H9 (cell line): Measurements from ENCODE around the gene CTXN3. TPM values are rescaled to one million over a fixed set of nuclear protein-coding genes. Genes with fewer than 3 reads are reported as not detected.

Experiments
- DNase-seq: peaks from one replicate; pipeline ENCODE4 v3.0.0-alpha.2; 2017
- H2AFZ ChIP-seq: one replicate; pipeline ENCODE4 v1.6.1; 2013; ENCODE audit warnings: mild to moderate bottlenecking, low read length, control low read depth, moderate library complexity
- H2AK5ac ChIP-seq: 2 replicates; pipeline ENCODE4 v1.6.1; 2013; ENCODE audit warnings: low read length, control low read depth, mixed read lengths; ENCODE audit not compliant: insufficient read length
- H2BK120ac ChIP-seq: one replicate; pipeline ENCODE4 v1.6.1; 2013; ENCODE audit warnings: low read depth, mild to moderate bottlenecking, low read length, control low read depth, inconsistent platforms; ENCODE audit not compliant: poor library complexity, severe bottlenecking
- H2BK12ac ChIP-seq: 2 replicates; pipeline ENCODE4 v1.6.1; 2013; ENCODE audit warnings: low read length, control low read depth, mixed read lengths, low read depth; ENCODE audit not compliant: insufficient read length
- H2BK15ac ChIP-seq: 2 replicates; pipeline ENCODE4 v1.6.1; 2013; ENCODE audit warnings: low read depth, low read length, control low read depth
- H2BK20ac ChIP-seq: one replicate; pipeline ENCODE4 v1.6.1; 2013; ENCODE audit warnings: low read depth, mild to moderate bottlenecking, low read length, control low read depth, inconsistent platforms; ENCODE audit not compliant: poor library complexity, severe bottlenecking
- H2BK5ac ChIP-seq: 2 replicates; pipeline ENCODE4 v1.6.1; 2013; ENCODE audit warnings: low read length, control low read depth, mixed read lengths; ENCODE audit not compliant: insufficient read length
- H3K14ac ChIP-seq: 2 replicates; pipeline ENCODE4 v1.6.1; 2013; ENCODE audit warnings: low read length, control low read depth; ENCODE audit not compliant: insufficient read depth
- H3K18ac ChIP-seq: 2 replicates; pipeline ENCODE4 v1.6.1; 2013; ENCODE audit warnings: low read depth, mild to moderate bottlenecking, mixed read lengths, low read length, control low read depth; ENCODE audit not compliant: insufficient read length
- H3K23ac ChIP-seq: 2 replicates; pipeline ENCODE4 v1.6.1; 2013; ENCODE audit warnings: low read length, control low read depth, mixed read lengths, low read depth; ENCODE audit not compliant: insufficient read length
- H3K23me2 ChIP-seq: 2 replicates; pipeline ENCODE4 v1.6.1; 2013; ENCODE audit warnings: low read depth, mild to moderate bottlenecking, mixed read lengths, low read length, control low read depth; ENCODE audit not compliant: insufficient read length, poor library complexity, severe bottlenecking
- H3K27ac ChIP-seq: 2 replicates; pipeline ENCODE4 v1.5.1; 2013; ENCODE audit warnings: low read length, control low read depth, mixed read lengths, low read depth; ENCODE audit not compliant: insufficient read length
- H3K27me3 ChIP-seq: 2 replicates; pipeline ENCODE4 v1.6.1; 2013; ENCODE audit warnings: low read length, control low read depth, inconsistent platforms; ENCODE audit not compliant: insufficient read depth
- H3K4ac ChIP-seq: 2 replicates; pipeline ENCODE4 v1.6.1; 2013; ENCODE audit warnings: low read depth, mild to moderate bottlenecking, control low read depth, inconsistent platforms, low read length, moderate library complexity
- H3K4me1 ChIP-seq: 2 replicates; pipeline ENCODE4 v1.6.1; 2013; ENCODE audit warnings: low read length, control low read depth, inconsistent platforms; ENCODE audit not compliant: insufficient read depth
- H3K4me2 ChIP-seq: 2 replicates; pipeline ENCODE4 v1.6.1; 2013; ENCODE audit warnings: low read length, control low read depth, mixed read lengths; ENCODE audit not compliant: insufficient read length, insufficient read depth
- H3K56ac ChIP-seq: 2 replicates; pipeline ENCODE4 v1.6.1; 2013; ENCODE audit warnings: low read depth, mild to moderate bottlenecking, mixed read lengths, low read length, control low read depth; ENCODE audit not compliant: insufficient read length
- H3K79me1 ChIP-seq: 2 replicates; pipeline ENCODE4 v1.6.1; 2013; ENCODE audit warnings: low read depth, mild to moderate bottlenecking, moderate library complexity, low read length, control low read depth, inconsistent platforms; ENCODE audit not compliant: insufficient read depth, poor library complexity, severe bottlenecking
- H3K79me2 ChIP-seq: 2 replicates; pipeline ENCODE4 v1.6.1; 2013; ENCODE audit warnings: low read length, control low read depth, inconsistent platforms; ENCODE audit not compliant: insufficient read depth
- H3K9ac ChIP-seq: 2 replicates; pipeline ENCODE4 v1.6.1; 2013; ENCODE audit warnings: low read length, control low read depth, mixed read lengths; ENCODE audit not compliant: insufficient read length; ENCODE audit errors: extremely low read depth
- H3K9me3 ChIP-seq: one replicate; pipeline ENCODE4 v1.6.1; 2013; ENCODE audit warnings: low read depth, low read length, inconsistent platforms; ENCODE audit not compliant: control insufficient read depth
- H3T11ph ChIP-seq: one replicate; pipeline ENCODE4 v1.6.1; 2013; ENCODE audit warnings: mild to moderate bottlenecking, low read length, control low read depth, inconsistent platforms
- H4K20me1 ChIP-seq: one replicate; pipeline ENCODE4 v1.6.1; 2013; ENCODE audit not compliant: control insufficient read depth, insufficient read length, insufficient read depth
- H4K5ac ChIP-seq: 2 replicates; pipeline ENCODE4 v1.6.1; 2013; ENCODE audit warnings: low read depth, mild to moderate bottlenecking, mixed read lengths, low read length, control low read depth; ENCODE audit not compliant: insufficient read length
- H4K8ac ChIP-seq: replicated peaks from 2 replicates; pipeline ENCODE4 v1.6.1; 2013; ENCODE audit warnings: low read length, control low read depth, mixed read lengths, low read depth; ENCODE audit not compliant: insufficient read length
- H4K91ac ChIP-seq: 2 replicates; pipeline ENCODE4 v1.6.1; 2013; ENCODE audit warnings: low read depth, mild to moderate bottlenecking, moderate library complexity, mixed read lengths, low read length, control low read depth; ENCODE audit not compliant: insufficient read length
- H3K27ac Mint-ChIP-seq, 3 experiments: 2 replicates in 2 of 3; 3 replicates in 1 of 3; pipeline ENCODE4 v1.8.0; 2020 to 2021; ENCODE audit warnings: mixed read lengths in 3 of 3, mild to moderate bottlenecking in 1 of 3, moderate library complexity in 1 of 3
- H3K27me3 Mint-ChIP-seq: 2 replicates; pipeline ENCODE4 v1.8.0; 2021; ENCODE audit warnings: low read depth, mild to moderate bottlenecking, moderate library complexity, mixed read lengths
- H3K36me3 Mint-ChIP-seq, 3 experiments: 2 replicates in 2 of 3; 3 replicates in 1 of 3; pipeline ENCODE4 v1.8.0; 2020 to 2021; ENCODE audit warnings: low read depth in 3 of 3, mixed read lengths in 3 of 3; ENCODE audit not compliant: insufficient read depth in 1 of 3
- H3K4me1 Mint-ChIP-seq, 2 experiments: 2 replicates each; pipeline ENCODE4 v1.8.0; 2020; ENCODE audit warnings: mixed read lengths in 2 of 2
- H3K4me3 Mint-ChIP-seq, 2 experiments: 2 replicates in 1 of 2; 3 replicates in 1 of 2; pipeline ENCODE4 v1.8.0; 2020 to 2021; ENCODE audit warnings: mild to moderate bottlenecking in 2 of 2, mixed read lengths in 2 of 2, moderate library complexity in 1 of 2
- H3K9me3 Mint-ChIP-seq, 2 experiments: 2 replicates in 1 of 2; 3 replicates in 1 of 2; pipeline ENCODE4 v1.8.0; 2020; ENCODE audit warnings: mild to moderate bottlenecking in 2 of 2, mixed read lengths in 2 of 2, moderate library complexity in 1 of 2
- WGBS: extraction: QIAGEN DNeasy Blood & Tissue Kit; methylation state at CpG from one replicate; pipeline ENCODE4 v1.1.7; 2013; ENCODE audit warnings: missing lambda C conversion rate, low lambda C conversion rate, mixed read lengths; ENCODE audit not compliant: insufficient read length; ENCODE audit errors: extremely low coverage; 5-methylcytosine and 5-hydroxymethylcytosine counted together
- total RNA-seq: library from RNA; stranded (reverse); gene quantifications from 2 replicates; pipeline ENCODE4 v1.2.1, GENCODE V29; 2021
- TF ChIP-seq, protein P1 (sequence below): fragments of 200-600 bp; sonication (generic); conservative IDR thresholded peaks from 3 replicates; pipeline ENCODE4 v1.8.0; 2021; ENCODE audit warnings: antibody characterized with exemption, mild to moderate bottlenecking

The CTXN3 gene
- total RNA-seq, 1 experiment from 2014 or later: not detected

DNA sequence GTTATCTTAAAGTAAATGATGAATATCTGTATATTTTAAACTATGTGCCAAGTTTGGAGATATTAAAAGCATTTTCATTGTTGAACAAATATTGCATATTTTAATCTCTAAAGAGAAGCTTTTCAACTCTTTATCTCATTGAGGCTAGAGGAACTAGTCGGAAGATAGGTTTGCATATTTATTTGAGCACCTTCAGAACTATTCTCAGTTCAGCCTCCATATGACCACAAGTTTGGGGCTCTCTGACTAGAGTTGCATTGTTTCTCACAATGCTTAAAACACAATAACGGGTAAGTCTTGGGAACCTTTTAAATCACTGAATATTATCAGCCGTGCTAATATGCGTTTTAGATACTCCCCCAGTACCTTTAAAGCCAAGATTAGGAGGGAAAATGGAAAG is 47.3 kb upstream of the CTXN3 start:
- H2AFZ ChIP-seq: no peak overlapping the region
- H3K56ac ChIP-seq: no peak overlapping the region
- no peak overlapping the region for H3K18ac ChIP-seq
- no peak overlapping the region for H3T11ph ChIP-seq
- TF ChIP-seq, protein P1, sequence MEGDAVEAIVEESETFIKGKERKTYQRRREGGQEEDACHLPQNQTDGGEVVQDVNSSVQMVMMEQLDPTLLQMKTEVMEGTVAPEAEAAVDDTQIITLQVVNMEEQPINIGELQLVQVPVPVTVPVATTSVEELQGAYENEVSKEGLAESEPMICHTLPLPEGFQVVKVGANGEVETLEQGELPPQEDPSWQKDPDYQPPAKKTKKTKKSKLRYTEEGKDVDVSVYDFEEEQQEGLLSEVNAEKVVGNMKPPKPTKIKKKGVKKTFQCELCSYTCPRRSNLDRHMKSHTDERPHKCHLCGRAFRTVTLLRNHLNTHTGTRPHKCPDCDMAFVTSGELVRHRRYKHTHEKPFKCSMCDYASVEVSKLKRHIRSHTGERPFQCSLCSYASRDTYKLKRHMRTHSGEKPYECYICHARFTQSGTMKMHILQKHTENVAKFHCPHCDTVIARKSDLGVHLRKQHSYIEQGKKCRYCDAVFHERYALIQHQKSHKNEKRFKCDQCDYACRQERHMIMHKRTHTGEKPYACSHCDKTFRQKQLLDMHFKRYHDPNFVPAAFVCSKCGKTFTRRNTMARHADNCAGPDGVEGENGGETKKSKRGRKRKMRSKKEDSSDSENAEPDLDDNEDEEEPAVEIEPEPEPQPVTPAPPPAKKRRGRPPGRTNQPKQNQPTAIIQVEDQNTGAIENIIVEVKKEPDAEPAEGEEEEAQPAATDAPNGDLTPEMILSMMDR: no peak
- H2BK5ac ChIP-seq: no peak overlapping the region
- no peak overlapping the region for H4K91ac ChIP-seq
- H2BK15ac ChIP-seq: no peak overlapping the region
- Mint-ChIP-seq H3K27me3 (no peaks in the 10 kb centered on the region; the same call in 1 of the 2 replicates), H3K27ac (no peak overlapping the region), H3K36me3 (no peaks in the 10 kb centered on the region), H3K4me3 (no peak overlapping the region), H3K9me3 (no peaks in the 10 kb centered on the region), H3K4me1 (peaks cover 14 to 15% of the 10 kb centered on the region in 2 experiments)
- H2BK20ac ChIP-seq: no peak overlapping the region
- H2BK120ac ChIP-seq: no peak overlapping the region
- no peaks in the 10 kb centered on the region for H4K20me1 ChIP-seq
- no peak overlapping the region for H4K8ac ChIP-seq
- no peak overlapping the region for H3K4me2 ChIP-seq
- no peaks in the 10 kb centered on the region for H3K23me2 ChIP-seq
- no peak overlapping the region for H3K23ac ChIP-seq
- no peaks in the 10 kb centered on the region for H3K9me3 ChIP-seq
- no peak overlapping the region for H3K4ac ChIP-seq
- no peak overlapping the region for H2BK12ac ChIP-seq
- no peak overlapping the region for H2AK5ac ChIP-seq
- no peak for DNase-seq
- H3K9ac ChIP-seq: no peak overlapping the region
- no peaks in the 10 kb centered on the region; the same call in 1 of the 2 replicates for H3K27me3 ChIP-seq
- H3K4me1 ChIP-seq: peaks cover 8% of the 10 kb centered on the region; the same call in 1 of the 2 replicates
- no peaks in the 10 kb centered on the region for H3K79me2 ChIP-seq
- no peak overlapping the region for H3K14ac ChIP-seq
- no peaks in the 10 kb centered on the region for H3K79me1 ChIP-seq
- no CpG with 5 or more reads among the region's 4 CpGs for WGBS
- H3K27ac ChIP-seq: no peak overlapping the region
- H4K5ac ChIP-seq: no peak overlapping the region
